Measurements from ENCODE around the gene ARHGAP26.

The ARHGAP26 gene

GRCh38 chr5:143140492-143141203, 370.5 kb downstream of the ARHGAP26 start:
- H3K9me3 ChIP-seq (ENCODE audit: control insufficient read depth, low read length), result no peaks in the 10 kb centered on the region
- H3K4me3 ChIP-seq (ENCODE audit: insufficient read depth, low read depth, low read length), result no peak overlapping the region
- H3K27me3 ChIP-seq (ENCODE audit: control insufficient read depth, insufficient read depth, low read length, poor library complexity, severe bottlenecking), result no peaks in the 10 kb centered on the region
- H3K4me1 ChIP-seq (ENCODE audit: control insufficient read depth, insufficient read depth, low read length), result no peaks in the 10 kb centered on the region
- H3K27ac ChIP-seq (ENCODE audit: insufficient read depth, low read depth, low read length, poor library complexity, severe bottlenecking), result no peak overlapping the region
- H3K36me3 ChIP-seq (ENCODE audit: control insufficient read depth, insufficient read depth, low read length), result no peaks in the 10 kb centered on the region
- WGBS, 2 experiments, result 93 to 95% methylated on average over 9 of the region's 9 CpGs

- Histone ChIP-seq H3K36me3 (ENCODE audit: control insufficient read depth, insufficient read depth, low read length) (no peaks in the 10 kb centered on the region), H3K27ac (ENCODE audit: insufficient read depth, low read depth, low read length, poor library complexity, severe bottlenecking) (no peak overlapping the region), H3K4me3 (ENCODE audit: insufficient read depth, low read depth, low read length) (no peak overlapping the region), H3K9me3 (ENCODE audit: control insufficient read depth, low read length) (no peaks in the 10 kb centered on the region), H3K27me3 (ENCODE audit: control insufficient read depth, insufficient read depth, low read length, poor library complexity, severe bottlenecking) (no peaks in the 10 kb centered on the region), H3K4me1 (ENCODE audit: control insufficient read depth, insufficient read depth, low read length) (no peaks in the 10 kb centered on the region)
- WGBS, 2 experiments, result 88 to 94% methylated on average over 6 of the region's 6 CpGs
Observed at GRCh38 chr5:143141652-143142051, 371.5 kb downstream of the ARHGAP26 start.

GRCh38 chr5:143142596-143143435, 372.6 kb downstream of the ARHGAP26 start:
- Histone ChIP-seq H3K9me3 (ENCODE audit: control insufficient read depth, low read length) (no peaks in the 10 kb centered on the region), H3K27me3 (ENCODE audit: control insufficient read depth, insufficient read depth, low read length, poor library complexity, severe bottlenecking) (no peaks in the 10 kb centered on the region), H3K27ac (ENCODE audit: insufficient read depth, low read depth, low read length, poor library complexity, severe bottlenecking) (no peak overlapping the region), H3K4me1 (ENCODE audit: control insufficient read depth, insufficient read depth, low read length) (no peaks in the 10 kb centered on the region), H3K4me3 (ENCODE audit: insufficient read depth, low read depth, low read length) (no peak overlapping the region), H3K36me3 (ENCODE audit: control insufficient read depth, insufficient read depth, low read length) (no peaks in the 10 kb centered on the region)
- 92 to 97% methylated on average over 7 to 8 of the region's 8 CpGs for WGBS, 2 experiments

- Histone ChIP-seq H3K27me3 (ENCODE audit: control insufficient read depth, insufficient read depth, low read length, poor library complexity, severe bottlenecking) (no peaks in the 10 kb centered on the region), H3K36me3 (ENCODE audit: control insufficient read depth, insufficient read depth, low read length) (no peaks in the 10 kb centered on the region), H3K4me3 (ENCODE audit: insufficient read depth, low read depth, low read length) (no peak overlapping the region), H3K27ac (ENCODE audit: insufficient read depth, low read depth, low read length, poor library complexity, severe bottlenecking) (no peak overlapping the region), H3K4me1 (ENCODE audit: control insufficient read depth, insufficient read depth, low read length) (no peaks in the 10 kb centered on the region), H3K9me3 (ENCODE audit: control insufficient read depth, low read length) (no peaks in the 10 kb centered on the region)
- WGBS, 2 experiments, result 94 to 100% methylated on average over 2 to 3 of the region's 3 CpGs
Observed at GRCh38 chr5:143143973-143144372, 373.8 kb downstream of the ARHGAP26 start.

GRCh38 chr5:143145243-143146160, 375.3 kb downstream of the ARHGAP26 start:
- WGBS, 2 experiments, result 91 to 96% methylated on average over 8 to 9 of the region's 9 CpGs
- Histone ChIP-seq H3K4me3 (ENCODE audit: insufficient read depth, low read depth, low read length) (no peak overlapping the region), H3K4me1 (ENCODE audit: control insufficient read depth, insufficient read depth, low read length) (no peaks in the 10 kb centered on the region), H3K9me3 (ENCODE audit: control insufficient read depth, low read length) (no peaks in the 10 kb centered on the region), H3K27me3 (ENCODE audit: control insufficient read depth, insufficient read depth, low read length, poor library complexity, severe bottlenecking) (no peaks in the 10 kb centered on the region), H3K27ac (ENCODE audit: insufficient read depth, low read depth, low read length, poor library complexity, severe bottlenecking) (no peak overlapping the region), H3K36me3 (ENCODE audit: control insufficient read depth, insufficient read depth, low read length) (no peaks in the 10 kb centered on the region)

- no peaks in the 10 kb centered on the region for H3K27me3 ChIP-seq (ENCODE audit: control insufficient read depth, insufficient read depth, low read length, poor library complexity, severe bottlenecking)
- no peak overlapping the region for H3K4me3 ChIP-seq (ENCODE audit: insufficient read depth, low read depth, low read length)
- no peaks in the 10 kb centered on the region for H3K9me3 ChIP-seq (ENCODE audit: control insufficient read depth, low read length)
- no peak overlapping the region for H3K27ac ChIP-seq (ENCODE audit: insufficient read depth, low read depth, low read length, poor library complexity, severe bottlenecking)
- H3K4me1 ChIP-seq (ENCODE audit: control insufficient read depth, insufficient read depth, low read length), result no peaks in the 10 kb centered on the region
- no peaks in the 10 kb centered on the region for H3K36me3 ChIP-seq (ENCODE audit: control insufficient read depth, insufficient read depth, low read length)
Observed at GRCh38 chr5:143146161-143146560, 376.0 kb downstream of the ARHGAP26 start.

- WGBS, 2 experiments, result 94 to 96% methylated on average over 4 of the region's 4 CpGs
- Histone ChIP-seq H3K9me3 (ENCODE audit: control insufficient read depth, low read length) (no peaks in the 10 kb centered on the region), H3K4me3 (ENCODE audit: insufficient read depth, low read depth, low read length) (no peak overlapping the region), H3K27ac (ENCODE audit: insufficient read depth, low read depth, low read length, poor library complexity, severe bottlenecking) (no peak overlapping the region), H3K36me3 (ENCODE audit: control insufficient read depth, insufficient read depth, low read length) (no peaks in the 10 kb centered on the region), H3K4me1 (ENCODE audit: control insufficient read depth, insufficient read depth, low read length) (no peaks in the 10 kb centered on the region), H3K27me3 (ENCODE audit: control insufficient read depth, insufficient read depth, low read length, poor library complexity, severe bottlenecking) (no peaks in the 10 kb centered on the region)
Observed at GRCh38 chr5:143147383-143147782, 377.2 kb downstream of the ARHGAP26 start.

- Histone ChIP-seq H3K27ac (ENCODE audit: insufficient read depth, low read depth, low read length, poor library complexity, severe bottlenecking) (no peak overlapping the region), H3K36me3 (ENCODE audit: control insufficient read depth, insufficient read depth, low read length) (no peaks in the 10 kb centered on the region), H3K9me3 (ENCODE audit: control insufficient read depth, low read length) (no peaks in the 10 kb centered on the region), H3K27me3 (ENCODE audit: control insufficient read depth, insufficient read depth, low read length, poor library complexity, severe bottlenecking) (no peaks in the 10 kb centered on the region), H3K4me1 (ENCODE audit: control insufficient read depth, insufficient read depth, low read length) (no peaks in the 10 kb centered on the region), H3K4me3 (ENCODE audit: insufficient read depth, low read depth, low read length) (no peak overlapping the region)
- WGBS, 2 experiments, result 94% methylated on average over 6 of the region's 6 CpGs
Observed at GRCh38 chr5:143147902-143148301, 377.7 kb downstream of the ARHGAP26 start.

- no peak overlapping the region for H3K27ac ChIP-seq (ENCODE audit: insufficient read depth, low read depth, low read length, poor library complexity, severe bottlenecking)
- no peaks in the 10 kb centered on the region for H3K9me3 ChIP-seq (ENCODE audit: control insufficient read depth, low read length)
- no peaks in the 10 kb centered on the region for H3K27me3 ChIP-seq (ENCODE audit: control insufficient read depth, insufficient read depth, low read length, poor library complexity, severe bottlenecking)
- 94 to 96% methylated on average over 3 of the region's 3 CpGs for whole genome bisulfite sequencing, 2 experiments
- no peaks in the 10 kb centered on the region for H3K36me3 ChIP-seq (ENCODE audit: control insufficient read depth, insufficient read depth, low read length)
- H3K4me1 ChIP-seq (ENCODE audit: control insufficient read depth, insufficient read depth, low read length), result no peaks in the 10 kb centered on the region
- no peak overlapping the region for H3K4me3 ChIP-seq (ENCODE audit: insufficient read depth, low read depth, low read length)
Observed at GRCh38 chr5:143148771-143149170, 378.6 kb downstream of the ARHGAP26 start.

- Histone ChIP-seq H3K9me3 (ENCODE audit: control insufficient read depth, low read length) (no peaks in the 10 kb centered on the region), H3K4me3 (ENCODE audit: insufficient read depth, low read depth, low read length) (no peak overlapping the region), H3K36me3 (ENCODE audit: control insufficient read depth, insufficient read depth, low read length) (no peaks in the 10 kb centered on the region), H3K27me3 (ENCODE audit: control insufficient read depth, insufficient read depth, low read length, poor library complexity, severe bottlenecking) (no peaks in the 10 kb centered on the region), H3K27ac (ENCODE audit: insufficient read depth, low read depth, low read length, poor library complexity, severe bottlenecking) (no peak overlapping the region), H3K4me1 (ENCODE audit: control insufficient read depth, insufficient read depth, low read length) (peaks cover under 1% of the 10 kb centered on the region)
Observed at GRCh38 chr5:143149759-143150158, 379.6 kb downstream of the ARHGAP26 start.
